Measurements from ENCODE around the gene TGM2.

TGM2 gene

DNA sequence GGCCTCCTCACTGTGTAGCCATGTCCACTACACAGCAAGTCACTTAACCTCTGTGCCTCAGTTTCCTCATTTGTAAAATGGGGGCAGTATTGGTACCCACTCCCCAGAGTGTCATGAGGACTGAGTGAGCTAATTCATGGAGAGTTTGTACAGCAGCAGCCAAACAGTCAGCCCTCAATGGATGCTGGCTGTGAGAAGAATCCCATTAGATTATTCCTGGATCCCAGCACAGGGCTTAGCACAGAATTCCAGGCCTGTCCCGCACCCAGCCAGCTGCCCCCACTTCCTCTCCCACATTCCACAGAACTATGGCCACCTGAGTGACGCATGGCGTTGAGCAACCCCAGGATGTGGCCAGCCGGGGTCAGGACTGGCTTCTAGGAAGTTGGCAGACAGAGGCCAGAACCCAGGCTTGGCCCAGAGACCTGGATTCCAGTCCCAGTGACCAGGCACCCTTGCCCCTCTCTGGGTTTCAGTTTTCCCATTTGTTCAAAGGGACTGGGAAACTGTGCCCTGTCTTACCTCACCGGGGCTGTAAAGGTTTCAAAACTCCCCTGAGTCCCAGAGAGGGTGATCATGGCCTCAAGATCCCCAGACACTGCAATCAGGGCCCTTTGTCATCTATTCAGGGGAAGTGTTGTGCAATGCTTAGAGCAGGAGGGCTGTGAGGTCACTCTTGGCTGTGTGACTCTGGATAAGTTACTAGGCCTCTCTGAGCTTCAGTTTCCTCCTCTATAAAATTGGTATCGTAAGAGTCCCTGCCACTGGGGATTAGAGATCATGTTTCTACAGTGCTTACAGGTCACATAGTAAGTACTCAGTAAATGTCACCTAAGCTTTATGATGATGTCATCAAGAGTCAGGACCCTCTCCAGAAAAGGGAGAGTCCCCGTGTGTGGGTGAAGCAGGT lies 3.0 kb upstream of the TGM2 start:
- no peak overlapping the region for H3K4me3 ChIP-seq
- no peaks in the 10 kb centered on the region for H3K27me3 ChIP-seq (ENCODE audit: low read depth)
- no peaks in the 10 kb centered on the region for H3K9me3 ChIP-seq
- in situ Hi-C loops (cut with MboI; ENCODE audit: low sequenced_read_pairs): loop anchor here (25.0 kb wide), 1 partner anchor 106 kb away; no protein-coding TSS in a partner anchor
- no peaks in the 10 kb centered on the region; the same call in 1 of the 2 replicates for H3K4me1 ChIP-seq
- no peaks in the 10 kb centered on the region for H3K36me3 ChIP-seq (replicated peaks)
- no peak for DNase-seq (ENCODE audit: low spot score in 2 of 2)

DNA sequence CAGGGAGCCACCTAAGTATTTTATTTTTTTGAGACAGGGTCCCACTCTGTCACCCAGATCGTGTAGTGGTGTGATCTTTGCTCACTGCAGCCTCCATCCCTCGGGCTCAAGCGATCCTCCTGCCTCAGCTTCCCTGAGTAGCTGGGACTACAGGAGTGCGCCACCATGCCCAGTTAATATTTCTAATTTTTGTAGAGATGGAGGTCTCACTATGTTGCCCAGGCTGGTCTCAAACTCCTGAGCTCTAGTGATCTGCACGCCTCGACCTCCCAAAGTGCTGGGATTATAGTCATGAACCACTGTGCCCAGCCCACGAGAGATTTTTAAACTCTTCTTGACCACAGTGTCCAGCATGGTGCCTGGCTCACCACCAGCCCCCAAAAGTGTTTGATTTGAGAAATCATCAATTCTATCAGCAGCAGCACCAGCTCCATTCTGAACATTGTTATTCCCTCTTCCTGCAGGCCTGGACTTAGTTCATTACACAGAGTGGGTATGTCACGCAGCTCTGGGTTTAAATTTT lies 2.3 kb upstream of the TGM2 start:
- no peaks in the 10 kb centered on the region for H3K27me3 ChIP-seq (ENCODE audit: low read depth)
- H3K36me3 ChIP-seq (replicated peaks): no peaks in the 10 kb centered on the region
- DNase-seq (ENCODE audit: low spot score in 2 of 2): no peak
- no peaks in the 10 kb centered on the region; the same call in 1 of the 2 replicates for H3K4me1 ChIP-seq
- in situ Hi-C loops (cut with MboI; ENCODE audit: low sequenced_read_pairs): loop anchor here (25.0 kb wide), 1 partner anchor 105 kb away; no protein-coding TSS in a partner anchor
- no peaks in the 10 kb centered on the region for H3K9me3 ChIP-seq
- H3K4me3 ChIP-seq: no peak overlapping the region

DNA sequence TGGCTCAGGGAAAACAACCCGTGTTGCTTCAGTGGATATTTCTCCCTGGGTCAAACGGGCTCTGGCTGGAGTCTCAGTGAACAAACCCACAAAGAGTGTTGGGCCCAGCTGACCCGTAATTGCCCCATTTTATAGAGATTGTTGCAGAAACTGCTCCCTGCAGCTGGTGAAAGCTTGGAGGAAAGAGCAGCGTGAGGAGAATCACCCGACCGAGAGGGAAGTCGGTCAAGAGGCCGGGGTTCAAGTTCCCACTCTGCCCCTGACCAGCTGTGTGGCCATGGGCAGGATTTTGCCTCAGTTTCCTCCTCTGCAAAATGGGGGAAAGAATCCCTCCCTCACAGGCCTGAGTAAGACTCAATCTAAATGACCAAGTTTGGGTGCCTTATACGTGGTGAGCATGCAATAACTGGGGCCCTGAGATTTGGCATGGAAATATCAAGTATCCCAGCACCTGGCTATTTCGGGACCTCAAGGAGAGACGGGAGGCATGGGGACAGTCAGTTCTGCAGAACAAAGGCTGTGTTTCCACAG lies 1.7 kb upstream of the TGM2 start:
- in situ Hi-C loops (cut with MboI; ENCODE audit: low sequenced_read_pairs): loop anchor here (25.0 kb wide), 1 partner anchor 104 kb away; no protein-coding TSS in a partner anchor
- Histone ChIP-seq H3K36me3 (replicated peaks) (no peaks in the 10 kb centered on the region), H3K27me3 (ENCODE audit: low read depth) (no peaks in the 10 kb centered on the region), H3K9me3 (no peaks in the 10 kb centered on the region), H3K4me3 (no peak overlapping the region), H3K4me1 (no peaks in the 10 kb centered on the region; the same call in 1 of the 2 replicates)
- DNase-seq (ENCODE audit: low spot score in 2 of 2): no peak

DNA sequence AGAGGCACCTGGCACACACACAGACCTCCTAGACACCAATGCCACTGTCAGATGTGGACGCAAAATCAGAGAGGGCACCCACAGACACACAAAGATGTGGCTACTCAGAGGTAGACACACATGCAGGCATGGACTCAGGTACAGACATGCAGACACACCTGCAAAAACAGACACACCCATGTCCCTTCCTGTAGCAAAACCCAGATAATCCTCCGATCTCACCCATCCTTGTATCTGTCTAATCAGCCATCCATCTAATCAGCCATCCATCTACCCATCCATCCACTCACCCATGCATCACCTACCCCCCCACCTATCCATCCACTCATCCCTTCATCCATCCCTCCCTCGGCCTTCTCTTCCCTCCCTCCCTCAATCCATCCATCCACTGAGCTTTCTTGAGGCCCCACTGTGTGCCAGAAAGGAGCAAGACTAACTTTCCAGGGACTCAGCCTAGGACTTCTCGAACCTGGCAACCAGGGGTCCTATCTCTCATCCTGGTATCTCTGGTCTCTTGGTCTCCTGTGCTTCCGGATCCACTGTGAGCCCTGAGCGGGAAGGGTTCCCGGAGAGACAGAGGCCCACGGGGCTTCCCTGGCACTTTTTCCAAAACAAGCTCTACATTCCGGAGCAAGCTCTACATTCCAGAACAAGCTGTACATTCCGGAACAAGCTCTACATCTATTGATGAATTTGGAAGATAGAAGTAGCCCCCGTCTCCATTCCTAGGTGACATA lies 1.1 kb upstream of the TGM2 start:
- DNase-seq (ENCODE audit: low spot score in 2 of 2): no peak
- Histone ChIP-seq H3K27me3 (ENCODE audit: low read depth) (no peaks in the 10 kb centered on the region), H3K36me3 (replicated peaks) (no peaks in the 10 kb centered on the region), H3K9me3 (no peaks in the 10 kb centered on the region), H3K4me3 (no peak overlapping the region), H3K4me1 (no peaks in the 10 kb centered on the region; the same call in 1 of the 2 replicates)
- in situ Hi-C loops (cut with MboI; ENCODE audit: low sequenced_read_pairs): loop anchor here (25.0 kb wide), 1 partner anchor 104 kb away; no protein-coding TSS in a partner anchor

DNA sequence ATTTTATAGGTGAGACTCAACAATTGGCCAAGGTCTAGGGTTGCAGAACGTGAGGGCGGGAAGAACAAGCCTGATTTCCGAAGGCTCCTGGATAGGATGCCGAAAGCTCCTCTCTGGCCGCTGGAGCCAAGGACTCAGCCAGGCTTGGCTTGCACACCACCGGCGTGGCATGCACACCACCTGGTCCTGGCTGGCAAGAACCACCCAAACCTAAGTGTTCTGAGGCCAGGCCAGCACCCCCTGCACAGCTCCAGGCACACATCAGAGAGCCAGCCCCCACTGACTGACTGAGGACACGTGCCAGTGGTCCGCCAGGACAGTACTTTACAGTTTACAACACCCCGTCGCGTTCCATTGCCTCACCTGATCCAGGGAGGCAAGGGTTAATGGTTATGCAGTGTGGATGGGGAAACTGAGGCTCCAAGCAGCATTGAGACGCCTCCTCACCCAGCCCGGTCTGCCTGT lies 414 bp downstream of the TGM2 start:
- H3K27me3 ChIP-seq (ENCODE audit: low read depth): no peaks in the 10 kb centered on the region
- no peaks in the 10 kb centered on the region for H3K9me3 ChIP-seq
- no peaks in the 10 kb centered on the region; the same call in 1 of the 2 replicates for H3K4me1 ChIP-seq
- H3K36me3 ChIP-seq (replicated peaks): no peaks in the 10 kb centered on the region
- in situ Hi-C loops (cut with MboI; ENCODE audit: low sequenced_read_pairs): loop anchor here (25.0 kb wide), 1 partner anchor 102 kb away; no protein-coding TSS in a partner anchor
- DNase-seq (ENCODE audit: low spot score in 2 of 2): no peak
- H3K4me3 ChIP-seq: peak overlapping the region; percentile 28

DNA sequence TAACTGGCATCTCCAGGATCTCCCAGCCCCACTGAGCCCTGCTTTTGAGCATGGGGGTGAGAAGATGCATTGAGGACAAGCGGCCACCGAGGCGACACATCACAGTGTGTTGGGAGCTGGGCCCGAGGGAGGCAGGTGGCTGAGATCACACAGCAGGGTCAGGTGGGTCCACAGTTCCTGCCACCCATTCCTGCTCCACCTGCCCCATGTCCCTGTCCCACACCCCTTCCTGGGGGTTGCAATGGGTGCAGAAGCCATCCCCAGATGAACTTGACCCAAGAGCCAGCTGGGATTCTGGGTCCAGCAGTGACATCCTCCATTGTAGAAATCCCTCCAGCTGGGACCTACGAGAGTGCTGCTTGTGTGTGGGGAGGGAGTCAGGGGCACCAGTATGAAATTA lies 1.0 kb downstream of the TGM2 start:
- H3K9me3 ChIP-seq: no peaks in the 10 kb centered on the region
- H3K27me3 ChIP-seq (ENCODE audit: low read depth): no peaks in the 10 kb centered on the region
- H3K36me3 ChIP-seq (replicated peaks): no peaks in the 10 kb centered on the region
- no peak for DNase-seq (ENCODE audit: low spot score in 2 of 2)
- no peaks in the 10 kb centered on the region; the same call in 1 of the 2 replicates for H3K4me1 ChIP-seq
- in situ Hi-C loops (cut with MboI; ENCODE audit: low sequenced_read_pairs): loop anchor here (25.0 kb wide), 1 partner anchor 102 kb away; no protein-coding TSS in a partner anchor
- no peak overlapping the region for H3K4me3 ChIP-seq

DNA sequence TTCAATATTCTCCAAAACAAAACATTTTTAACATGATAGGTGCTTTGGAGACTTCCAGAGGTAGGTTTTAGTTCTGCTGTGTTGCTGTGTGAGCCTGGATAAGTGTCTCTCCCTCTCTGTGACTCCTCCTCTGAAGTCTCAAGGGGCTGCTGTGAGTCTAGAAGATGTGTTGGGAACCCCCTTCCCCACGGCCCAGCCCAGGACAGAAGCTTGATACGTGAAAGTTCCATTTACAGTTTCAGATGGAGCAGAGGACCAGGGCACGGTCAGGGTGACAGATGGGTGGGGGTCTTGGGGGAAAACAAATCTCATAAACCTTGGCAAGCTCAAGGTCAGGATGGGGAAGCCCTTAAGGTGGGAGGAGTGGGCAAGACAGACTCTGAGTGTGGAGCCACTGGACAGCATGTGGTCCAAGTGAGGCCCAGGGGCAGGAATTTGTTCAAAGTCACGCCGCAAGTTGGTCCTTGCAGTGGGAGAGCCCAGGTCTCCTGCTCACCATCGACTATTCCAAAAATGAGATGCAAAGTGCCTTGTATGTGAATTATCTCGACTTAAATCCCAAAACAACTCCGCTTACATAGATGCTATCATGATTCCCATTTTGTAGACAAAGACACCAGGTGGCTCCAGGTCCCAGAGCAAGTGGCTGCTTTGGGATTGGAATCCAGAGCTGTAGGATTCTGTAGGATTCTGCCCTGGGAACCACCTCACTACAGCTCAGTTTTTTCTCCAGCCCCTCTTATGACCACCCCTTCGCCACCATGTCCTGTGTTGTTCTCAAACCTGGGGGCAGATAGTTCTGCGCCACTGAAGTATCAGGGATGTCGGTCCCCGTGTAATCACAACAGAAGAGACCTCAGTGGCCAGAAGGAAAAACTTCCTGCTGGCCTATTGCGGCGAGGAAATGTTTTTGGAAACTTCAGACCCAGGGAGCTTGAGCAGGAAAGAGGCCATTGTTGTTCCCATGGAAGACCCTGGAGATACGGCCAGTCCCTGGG lies 1.9 kb downstream of the TGM2 start:
- in situ Hi-C loops (cut with MboI; ENCODE audit: low sequenced_read_pairs): loop anchor here (25.0 kb wide), 1 partner anchor 101 kb away; no protein-coding TSS in a partner anchor
- H3K4me3 ChIP-seq: no peak overlapping the region
- H3K4me1 ChIP-seq: no peaks in the 10 kb centered on the region; the same call in 1 of the 2 replicates
- no peaks in the 10 kb centered on the region for H3K36me3 ChIP-seq (replicated peaks)
- no peaks in the 10 kb centered on the region for H3K27me3 ChIP-seq (ENCODE audit: low read depth)
- DNase-seq (ENCODE audit: low spot score in 2 of 2): no peak
- H3K9me3 ChIP-seq: no peaks in the 10 kb centered on the region

DNA sequence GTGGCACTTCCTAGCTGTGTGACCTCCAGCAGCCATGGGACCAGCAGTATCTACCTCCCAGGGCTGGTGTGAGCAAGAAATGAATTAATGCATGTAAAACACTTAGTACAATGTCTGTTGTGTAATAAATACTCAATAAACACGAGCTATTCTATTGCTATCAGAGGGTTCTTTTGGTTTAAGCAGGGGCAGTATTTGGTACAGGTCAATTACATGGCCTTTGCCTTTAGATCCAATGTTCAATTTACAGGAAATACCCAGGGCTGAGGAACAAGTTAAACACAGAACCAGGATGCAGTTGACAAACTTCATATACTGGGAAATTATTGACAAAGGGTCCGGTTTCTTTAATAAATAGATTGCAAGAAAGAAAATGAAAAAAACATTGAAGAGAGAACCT lies 2.9 kb downstream of the TGM2 start:
- in situ Hi-C loops (cut with MboI; ENCODE audit: low sequenced_read_pairs): loop anchor here (25.0 kb wide), 1 partner anchor 100 kb away; no protein-coding TSS in a partner anchor
- no peak for DNase-seq (ENCODE audit: low spot score in 2 of 2)
- Histone ChIP-seq H3K4me1 (no peaks in the 10 kb centered on the region; the same call in 1 of the 2 replicates), H3K9me3 (no peaks in the 10 kb centered on the region), H3K27me3 (ENCODE audit: low read depth) (no peaks in the 10 kb centered on the region), H3K4me3 (no peak overlapping the region), H3K36me3 (replicated peaks) (no peaks in the 10 kb centered on the region)

DNA sequence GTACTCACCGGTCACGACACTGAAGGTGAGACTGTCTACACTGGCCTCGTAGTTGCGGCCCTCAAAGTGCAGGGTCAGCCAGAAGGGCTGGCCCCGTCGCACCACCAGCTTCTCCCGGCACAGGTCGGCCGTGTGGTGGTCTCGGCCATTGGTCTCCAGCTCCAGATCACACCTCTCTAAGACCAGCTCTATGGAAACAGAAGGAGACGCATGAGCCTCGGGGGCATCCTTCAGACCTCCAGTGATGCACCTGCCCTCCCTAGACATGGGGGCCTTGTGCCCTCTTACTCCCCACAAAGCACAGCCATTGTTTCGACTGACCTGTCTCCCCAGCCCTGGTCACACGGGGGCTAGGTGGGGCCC lies 3.7 kb downstream of the TGM2 start:
- DNase-seq (ENCODE audit: low spot score in 2 of 2): no peak
- Histone ChIP-seq H3K36me3 (replicated peaks) (no peaks in the 10 kb centered on the region), H3K27me3 (ENCODE audit: low read depth) (no peaks in the 10 kb centered on the region), H3K4me3 (no peak overlapping the region), H3K9me3 (no peaks in the 10 kb centered on the region), H3K4me1 (no peaks in the 10 kb centered on the region; the same call in 1 of the 2 replicates)
- in situ Hi-C loops (cut with MboI; ENCODE audit: low sequenced_read_pairs): loop anchor here (25.0 kb wide), 1 partner anchor 99 kb away; no protein-coding TSS in a partner anchor

DNA sequence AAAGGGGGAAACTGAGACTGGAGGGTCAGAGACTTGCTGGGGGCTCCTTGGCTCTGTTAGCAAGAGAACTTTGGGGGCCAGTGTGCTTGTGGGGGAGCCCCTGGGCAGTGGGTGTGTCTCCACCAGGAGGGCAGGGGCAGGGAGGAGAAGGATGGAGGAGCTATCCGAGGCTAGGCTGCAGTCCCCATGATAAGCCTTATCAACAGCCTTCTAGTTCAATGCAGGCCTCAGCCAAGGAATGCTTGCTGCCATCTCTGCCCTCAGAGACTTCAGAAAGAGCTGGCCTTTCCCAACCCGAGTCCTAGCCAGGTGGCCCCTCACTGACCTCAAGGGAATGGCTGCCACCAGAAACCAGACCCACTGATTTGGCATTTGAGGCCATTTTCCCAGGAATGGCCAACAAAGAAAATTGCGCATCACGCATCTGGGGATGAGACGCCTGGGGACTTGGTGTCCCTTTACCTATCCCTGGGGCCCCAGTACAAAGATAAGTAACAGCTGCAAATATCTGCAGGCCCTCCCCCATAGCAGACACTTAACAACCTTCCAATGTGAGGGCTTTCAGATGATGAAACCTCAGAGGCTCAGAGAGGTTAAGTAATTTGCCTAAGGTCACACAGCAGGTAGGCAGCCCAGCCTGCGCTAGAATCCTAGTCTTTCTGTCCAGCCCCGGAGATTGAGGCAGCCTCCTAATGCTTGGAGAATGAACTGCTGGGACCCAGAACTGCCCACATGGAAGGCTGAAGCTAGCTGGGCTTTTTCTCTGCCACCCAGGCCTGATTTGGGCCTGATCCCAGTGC lies 4.9 kb downstream of the TGM2 start:
- in situ Hi-C loops (cut with MboI; ENCODE audit: low sequenced_read_pairs): loop anchor here (25.0 kb wide), 1 partner anchor 98 kb away; no protein-coding TSS in a partner anchor
- DNase-seq (ENCODE audit: low spot score in 2 of 2): no peak
- no peaks in the 10 kb centered on the region for H3K36me3 ChIP-seq (replicated peaks)
- H3K4me3 ChIP-seq: no peak overlapping the region
- H3K9me3 ChIP-seq: no peaks in the 10 kb centered on the region
- H3K4me1 ChIP-seq: no peaks in the 10 kb centered on the region; the same call in 1 of the 2 replicates
- H3K27me3 ChIP-seq (ENCODE audit: low read depth): no peaks in the 10 kb centered on the region

DNA sequence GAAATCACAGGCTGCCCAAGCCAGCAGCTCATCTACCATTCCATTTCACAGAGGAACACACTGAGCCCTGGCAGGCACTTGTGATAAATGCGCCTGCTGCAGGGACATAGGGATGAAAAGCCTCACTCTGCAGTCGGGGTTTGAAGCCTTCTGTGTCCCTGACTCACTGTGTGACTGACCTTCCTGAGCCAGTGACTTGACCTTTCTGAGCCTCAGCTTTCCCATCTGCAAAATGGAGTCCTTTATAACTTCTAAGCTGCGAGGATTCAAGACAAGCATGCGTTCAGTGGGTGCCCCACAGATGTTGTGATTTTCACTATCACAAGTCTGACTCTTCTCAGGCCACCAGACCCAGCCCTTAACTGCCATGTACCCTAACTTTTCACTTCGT lies 5.5 kb downstream of the TGM2 start:
- DNase-seq (ENCODE audit: low spot score in 2 of 2): no peak
- H3K4me3 ChIP-seq: no peak overlapping the region
- in situ Hi-C loops (cut with MboI; ENCODE audit: low sequenced_read_pairs): loop anchor here (25.0 kb wide), 1 partner anchor 97 kb away; no protein-coding TSS in a partner anchor
- no peaks in the 10 kb centered on the region for H3K9me3 ChIP-seq
- H3K4me1 ChIP-seq: no peaks in the 10 kb centered on the region
- no peaks in the 10 kb centered on the region for H3K27me3 ChIP-seq (ENCODE audit: low read depth)
- H3K36me3 ChIP-seq (replicated peaks): no peaks in the 10 kb centered on the region

All from HAP-1 (cell line).